Neural progenitor cell (in vitro differentiated cells): Measurements from ENCODE around the gene IGSF9. TPM values are rescaled to one million over a fixed set of nuclear protein-coding genes. Genes with fewer than 3 reads are reported as not detected.
"Not testable (repeated sequence)": the region's sequence is repeated elsewhere in the genome, so short reads cannot be mapped to it uniquely, and the experiment has no call there.

Experiments
- DNase-seq: peaks from one replicate; pipeline ENCODE4 v3.0.0-alpha.2; 2016; ENCODE audit warnings: low spot score
- H2AFZ ChIP-seq: fragments of 200-600 bp; sonication (generic); replicated peaks from 2 replicates; pipeline ENCODE4 v1.6.1; 2016; ENCODE audit warnings: antibody characterized with exemption
- H3F3A ChIP-seq: fragments of 200-600 bp; sonication (generic); 2 replicates; pipeline ENCODE4 v1.6.1; 2016; ENCODE audit warnings: antibody characterized with exemption, low read depth
- H3K27ac ChIP-seq: fragments of 200-600 bp; sonication (generic); 2 replicates; pipeline ENCODE4 v1.5.1; 2016; ENCODE audit warnings: mild to moderate bottlenecking
- H3K27me3 ChIP-seq: fragments of 200-600 bp; sonication (generic); 2 replicates; pipeline ENCODE4 v1.6.1; 2016; ENCODE audit warnings: mild to moderate bottlenecking, moderate library complexity
- H3K36me3 ChIP-seq: fragments of 200-600 bp; sonication (generic); 2 replicates; pipeline ENCODE4 v1.5.1; 2016
- H3K4me1 ChIP-seq: fragments of 200-600 bp; sonication (generic); 2 replicates; pipeline ENCODE4 v1.6.1; 2016; ENCODE audit warnings: mixed run types
- H3K4me2 ChIP-seq: fragments of 200-600 bp; sonication (generic); 2 replicates; pipeline ENCODE4 v1.6.1; 2016
- H3K4me3 ChIP-seq: fragments of 200-600 bp; sonication (generic); 2 replicates; pipeline ENCODE4 v1.5.1; 2016
- H3K79me2 ChIP-seq: fragments of 200-600 bp; sonication (generic); 2 replicates; pipeline ENCODE4 v1.6.1; 2016; ENCODE audit warnings: low read depth
- H3K9ac ChIP-seq: fragments of 200-600 bp; sonication (generic); 2 replicates; pipeline ENCODE4 v1.6.1; 2016
- H3K9me3 ChIP-seq: fragments of 200-600 bp; sonication (generic); 2 replicates; pipeline ENCODE4 v1.5.1; 2016; ENCODE audit warnings: low read depth
- H4K20me1 ChIP-seq: fragments of 200-600 bp; sonication (generic); 2 replicates; pipeline ENCODE4 v1.6.1; 2016; ENCODE audit warnings: low read depth
- H3K27ac Mint-ChIP-seq: 3 replicates; pipeline ENCODE4 v1.8.0; 2021; ENCODE audit warnings: mixed read lengths
- H3K27me3 Mint-ChIP-seq: 2 replicates; pipeline ENCODE4 v1.8.0; 2022; ENCODE audit warnings: low read depth, mild to moderate bottlenecking, inconsistent platforms, moderate library complexity, mixed read lengths; ENCODE audit not compliant: insufficient read depth
- H3K36me3 Mint-ChIP-seq: 3 replicates; pipeline ENCODE4 v1.8.0; 2021; ENCODE audit warnings: mixed read lengths
- H3K4me1 Mint-ChIP-seq: 3 replicates; pipeline ENCODE4 v1.8.0; 2021; ENCODE audit warnings: mixed read lengths
- H3K4me3 Mint-ChIP-seq: 3 replicates; pipeline ENCODE4 v1.8.0; 2021; ENCODE audit warnings: mild to moderate bottlenecking, moderate library complexity, mixed read lengths
- H3K9me3 Mint-ChIP-seq: 3 replicates; pipeline ENCODE4 v1.8.0; 2020; ENCODE audit warnings: mixed read lengths
- EZH2 ChIP-seq: fragments of 200-600 bp; sonication (generic); IDR thresholded peaks from 2 replicates; pipeline ENCODE4 v1.6.1; 2017; ENCODE audit warnings: antibody characterized with exemption, mild to moderate bottlenecking, moderate library complexity
- EZH2phosphoT487 ChIP-seq: fragments of 200-600 bp; sonication (generic); IDR thresholded peaks from 2 replicates; pipeline ENCODE4 v1.6.1; 2017; ENCODE audit warnings: antibody characterized with exemption
- total RNA-seq: library from RNA; depleted of rRNA; stranded (reverse); fragments of >200 nt; gene quantifications from 2 replicates; pipeline ENCODE4 v1.2.3, GENCODE V29; 2015; ENCODE audit warnings: low replicate concordance
- TF ChIP-seq, protein P1 (sequence below): fragments of 200-600 bp; sonication (generic); IDR thresholded peaks from 2 replicates; pipeline ENCODE4 v1.5.1; 2017; ENCODE audit warnings: antibody characterized with exemption, mild to moderate bottlenecking

Gene IGSF9
- total RNA-seq, 1 donor from 2014 or later, result 3.3 TPM

DNA sequence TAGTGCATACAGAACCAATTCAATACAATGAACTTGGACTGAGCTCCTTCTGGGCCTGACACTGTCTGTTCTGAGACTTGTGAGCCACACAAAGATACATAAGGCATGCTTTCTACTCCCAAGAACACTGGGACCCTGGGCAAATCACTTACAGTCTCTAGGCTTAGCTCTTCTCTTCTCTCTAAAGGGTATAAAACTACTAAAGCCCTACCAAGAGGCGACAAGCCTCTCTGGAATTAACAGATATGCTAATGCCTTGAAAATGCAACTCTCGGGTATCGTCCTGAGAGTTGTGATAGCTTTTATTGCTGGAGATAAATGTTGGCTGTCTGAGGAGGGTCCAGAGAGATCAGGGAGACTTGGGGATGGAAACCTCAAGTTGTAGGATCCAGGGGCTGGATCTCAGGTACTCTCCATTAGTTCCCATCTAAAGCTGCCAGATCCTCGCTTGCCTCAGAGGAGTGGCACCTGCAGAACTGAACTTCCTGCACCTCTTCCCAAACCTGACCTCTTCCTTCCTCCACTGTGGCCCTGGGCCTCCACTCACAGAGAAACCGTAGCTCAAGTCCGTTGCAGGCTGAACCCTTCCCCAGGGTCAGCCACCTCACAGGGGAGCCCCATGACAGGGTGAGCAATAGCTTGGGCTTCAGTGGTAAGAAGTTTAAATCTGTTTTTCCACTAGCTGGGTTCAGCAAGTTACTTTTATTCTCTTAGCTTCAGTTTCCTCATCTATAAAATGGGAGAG lies 33.9 kb downstream of the IGSF9 start:
- H3K27me3 Mint-ChIP-seq, result peaks cover 14% of the 10 kb centered on the region
- H3K9me3 Mint-ChIP-seq, result no peaks in the 10 kb centered on the region
- H3K27ac Mint-ChIP-seq, result no peak overlapping the region
- Histone ChIP-seq H3K4me2 (no peak overlapping the region), H3F3A (peaks cover 10% of the 10 kb centered on the region), H3K9me3 (no peaks in the 10 kb centered on the region), H3K36me3 (no peaks in the 10 kb centered on the region), H2AFZ (no peak overlapping the region), H3K27me3 (no peaks in the 10 kb centered on the region), H3K4me1 (peaks cover 13% of the 10 kb centered on the region), H3K79me2 (no peaks in the 10 kb centered on the region), H3K27ac (no peak overlapping the region), H4K20me1 (no peaks in the 10 kb centered on the region), H3K4me3 (no peak overlapping the region), H3K9ac (no peak overlapping the region)
- peaks cover 3% of the 10 kb centered on the region for H3K36me3 Mint-ChIP-seq
- DNase-seq, result no peak
- H3K4me1 Mint-ChIP-seq, result peaks cover 35% of the 10 kb centered on the region
- TF ChIP-seq, protein P1, sequence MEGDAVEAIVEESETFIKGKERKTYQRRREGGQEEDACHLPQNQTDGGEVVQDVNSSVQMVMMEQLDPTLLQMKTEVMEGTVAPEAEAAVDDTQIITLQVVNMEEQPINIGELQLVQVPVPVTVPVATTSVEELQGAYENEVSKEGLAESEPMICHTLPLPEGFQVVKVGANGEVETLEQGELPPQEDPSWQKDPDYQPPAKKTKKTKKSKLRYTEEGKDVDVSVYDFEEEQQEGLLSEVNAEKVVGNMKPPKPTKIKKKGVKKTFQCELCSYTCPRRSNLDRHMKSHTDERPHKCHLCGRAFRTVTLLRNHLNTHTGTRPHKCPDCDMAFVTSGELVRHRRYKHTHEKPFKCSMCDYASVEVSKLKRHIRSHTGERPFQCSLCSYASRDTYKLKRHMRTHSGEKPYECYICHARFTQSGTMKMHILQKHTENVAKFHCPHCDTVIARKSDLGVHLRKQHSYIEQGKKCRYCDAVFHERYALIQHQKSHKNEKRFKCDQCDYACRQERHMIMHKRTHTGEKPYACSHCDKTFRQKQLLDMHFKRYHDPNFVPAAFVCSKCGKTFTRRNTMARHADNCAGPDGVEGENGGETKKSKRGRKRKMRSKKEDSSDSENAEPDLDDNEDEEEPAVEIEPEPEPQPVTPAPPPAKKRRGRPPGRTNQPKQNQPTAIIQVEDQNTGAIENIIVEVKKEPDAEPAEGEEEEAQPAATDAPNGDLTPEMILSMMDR, result no peak
- TF ChIP-seq EZH2phosphoT487 (no peak), EZH2 (no peak)
- no peak overlapping the region for H3K4me3 Mint-ChIP-seq

- Histone ChIP-seq H4K20me1 (no peaks in the 10 kb centered on the region), H3K9me3 (no peaks in the 10 kb centered on the region), H3K27me3 (no peaks in the 10 kb centered on the region), H3K27ac (no peak overlapping the region), H2AFZ (no peak overlapping the region), H3K4me3 (no peak overlapping the region), H3K36me3 (no peaks in the 10 kb centered on the region), H3K4me1 (no peaks in the 10 kb centered on the region), H3K9ac (no peak overlapping the region), H3F3A (no peaks in the 10 kb centered on the region), H3K4me2 (no peak overlapping the region), H3K79me2 (no peaks in the 10 kb centered on the region)
- peaks cover 22% of the 10 kb centered on the region for H3K4me1 Mint-ChIP-seq
- H3K36me3 Mint-ChIP-seq, result peaks cover 3% of the 10 kb centered on the region
- no peak overlapping the region for H3K27ac Mint-ChIP-seq
- H3K4me3 Mint-ChIP-seq, result no peak overlapping the region
- H3K27me3 Mint-ChIP-seq, result peaks cover 6% of the 10 kb centered on the region
- DNase-seq, result no peak
- H3K9me3 Mint-ChIP-seq, result peaks cover 8% of the 10 kb centered on the region
- TF ChIP-seq, protein P1, result no peak
- TF ChIP-seq EZH2, result no peak
- no peak for TF ChIP-seq EZH2phosphoT487
Observed at GRCh38 chr1:159908031-159908940, 37.1 kb downstream of the IGSF9 start.

- Histone ChIP-seq H3K4me1 (no peaks in the 10 kb centered on the region), H3K36me3 (no peaks in the 10 kb centered on the region), H3K4me3 (no peak overlapping the region), H3F3A (no peaks in the 10 kb centered on the region), H3K4me2 (no peak overlapping the region), H3K79me2 (no peaks in the 10 kb centered on the region), H3K9me3 (no peaks in the 10 kb centered on the region), H2AFZ (no peak overlapping the region), H3K27ac (no peak overlapping the region), H3K9ac (no peak overlapping the region), H4K20me1 (no peaks in the 10 kb centered on the region), H3K27me3 (no peaks in the 10 kb centered on the region)
- Mint-ChIP-seq H3K4me1 (peaks cover 18% of the 10 kb centered on the region), H3K27ac (no peak overlapping the region), H3K36me3 (no peaks in the 10 kb centered on the region), H3K9me3 (peaks cover 9% of the 10 kb centered on the region), H3K27me3 (peaks cover 6% of the 10 kb centered on the region), H3K4me3 (no peak overlapping the region)
- no peak for TF ChIP-seq EZH2phosphoT487
- TF ChIP-seq, protein P1, result no peak
- no peak for TF ChIP-seq EZH2
- no peak for DNase-seq
Observed at GRCh38 chr1:159906960-159907359, 38.5 kb downstream of the IGSF9 start.

- not testable (repeated sequence) for H3K4me3 Mint-ChIP-seq, H3K9me3 Mint-ChIP-seq, H4K20me1 ChIP-seq, H3K36me3 ChIP-seq, H3K27ac ChIP-seq, H3K79me2 ChIP-seq, H2AFZ ChIP-seq, H3K4me3 ChIP-seq, H3K9ac ChIP-seq, H3K36me3 Mint-ChIP-seq, H3K27me3 Mint-ChIP-seq, H3K4me1 ChIP-seq, H3K4me2 ChIP-seq, DNase-seq, H3K27ac Mint-ChIP-seq, H3K9me3 ChIP-seq
- peaks cover 16% of the 10 kb centered on the region for H3K4me1 Mint-ChIP-seq
- H3F3A ChIP-seq, result peaks cover 14% of the 10 kb centered on the region
- H3K27me3 ChIP-seq, result peaks cover 14% of the 10 kb centered on the region
Observed at GRCh38 chr1:159904036-159904435, 41.4 kb downstream of the IGSF9 start.
